Thymus (tissue), 11 donors: Measurements from ENCODE around the gene ITPKB. TPM values are rescaled to one million over a fixed set of nuclear protein-coding genes. Genes with fewer than 3 reads are reported as not detected.

Experiments
- DNase-seq, 9 donors: peaks; one replicate each; pipeline ENCODE4 v3.0.0-alpha.2; 2013; ENCODE audit warnings: low spot score in 9 of 9, low read depth in 6 of 9, missing footprints in 1 of 9
- H3K27ac ChIP-seq, 2 donors: one replicate each; pipeline ENCODE4 v1.5.1; 2013; ENCODE audit warnings: control low read depth in 1 of 2, low read depth in 1 of 2, low read length in 1 of 2, mild to moderate bottlenecking in 1 of 2, moderate library complexity in 1 of 2
- H3K27me3 ChIP-seq, 2 donors: one replicate each; pipeline ENCODE4 v1.5.1; 2013; ENCODE audit warnings: low read length in 1 of 2; ENCODE audit not compliant: control insufficient read depth in 2 of 2, insufficient read depth in 1 of 2
- H3K36me3 ChIP-seq, 2 donors: one replicate each; pipeline ENCODE4 v1.5.1; 2013; ENCODE audit warnings: low read length in 1 of 2, mild to moderate bottlenecking in 1 of 2, moderate library complexity in 1 of 2; ENCODE audit not compliant: control insufficient read depth in 2 of 2, insufficient read depth in 2 of 2
- H3K4me1 ChIP-seq, 2 donors: one replicate each; pipeline ENCODE4 v1.5.1; 2013; ENCODE audit warnings: low read length in 2 of 2; ENCODE audit not compliant: control insufficient read depth in 2 of 2, insufficient read depth in 2 of 2
- H3K4me3 ChIP-seq, 2 donors: one replicate each; pipeline ENCODE4 v1.5.1; 2013; ENCODE audit warnings: low read length in 2 of 2, control low read depth in 1 of 2, mild to moderate bottlenecking in 1 of 2
- H3K9me3 ChIP-seq, 2 donors: one replicate each; pipeline ENCODE4 v1.5.1; 2013; ENCODE audit warnings: low read length in 1 of 2, mild to moderate bottlenecking in 1 of 2; ENCODE audit not compliant: control insufficient read depth in 2 of 2, insufficient read depth in 1 of 2
- WGBS: extraction: QIAGEN DNeasy Blood & Tissue Kit; methylation state at CpG from one replicate; pipeline ENCODE4 v1.1.7; 2013; 5-methylcytosine and 5-hydroxymethylcytosine counted together
- polyA plus RNA-seq: library from polyadenylated mRNA; stranded (reverse); fragments of 200-250 nt; gene quantifications from one replicate; pipeline ENCODE4 v1.2.3, GENCODE V29; 2013
- total RNA-seq: library from RNA; stranded (reverse); fragments of 120-200 nt; gene quantifications from one replicate; pipeline ENCODE4 v1.2.4, GENCODE V29; 2013
- donor health status: healthy.

The ITPKB gene
- total and polyA plus RNA-seq, 2 donors: 22.7 to 32.0 TPM

DNA sequence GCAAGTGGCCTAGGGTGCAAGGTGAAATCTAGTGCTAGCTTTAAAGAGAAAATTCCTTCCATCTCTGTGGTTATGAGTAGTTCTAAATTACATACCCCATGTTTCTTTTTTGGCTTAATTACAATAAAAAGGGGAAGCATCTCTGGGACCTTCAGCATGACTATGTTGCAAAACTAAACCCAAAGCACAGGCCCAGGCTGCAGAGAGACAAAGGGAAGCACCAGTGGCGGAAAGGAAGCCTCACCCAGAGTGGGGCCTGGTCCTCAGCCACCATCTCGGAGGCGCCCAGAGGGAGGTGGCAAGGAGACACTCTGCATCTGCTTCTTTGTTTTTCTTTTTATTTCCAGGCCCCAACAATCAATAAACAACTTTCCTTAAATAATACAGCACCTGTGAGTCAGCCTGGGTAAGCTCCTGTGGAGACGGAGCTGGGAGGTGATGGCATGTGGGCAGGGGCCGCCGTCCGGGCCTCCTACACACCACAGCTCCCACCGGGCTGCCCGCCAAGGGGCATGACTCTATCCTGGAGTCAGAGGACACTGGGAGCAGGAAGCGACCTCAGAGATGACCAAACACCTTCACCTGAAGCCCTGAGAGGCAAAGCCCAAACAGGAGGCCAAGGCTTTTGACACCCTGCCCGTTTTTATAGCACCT, 21.7 kb downstream of the ITPKB start:
- peak overlapping the region; percentile 38 to 81 for H3K27ac ChIP-seq
- peaks cover 37 to 53% of the 10 kb centered on the region in 2 donors for H3K36me3 ChIP-seq
- H3K4me1 ChIP-seq: peaks cover 14 to 31% of the 10 kb centered on the region in 2 donors
- no peak overlapping the region for H3K4me3 ChIP-seq
- H3K9me3 ChIP-seq: no peaks in the 10 kb centered on the region
- H3K27me3 ChIP-seq: no peaks in the 10 kb centered on the region
- no peak for DNase-seq
- 71% methylated on average over 11 of the region's 11 CpGs for WGBS

GRCh38 chr1:226716577-226716976, 22.5 kb downstream of the ITPKB start:
- no peak overlapping the region for H3K4me3 ChIP-seq
- peaks cover 22 to 35% of the 10 kb centered on the region in 2 donors for H3K4me1 ChIP-seq
- 92% methylated on average over 3 of the region's 3 CpGs for WGBS
- no peak for DNase-seq
- H3K27ac ChIP-seq: no peak overlapping the region
- H3K9me3 ChIP-seq: no peaks in the 10 kb centered on the region
- peaks cover 30 to 47% of the 10 kb centered on the region in 2 donors for H3K36me3 ChIP-seq
- no peaks in the 10 kb centered on the region for H3K27me3 ChIP-seq

DNA sequence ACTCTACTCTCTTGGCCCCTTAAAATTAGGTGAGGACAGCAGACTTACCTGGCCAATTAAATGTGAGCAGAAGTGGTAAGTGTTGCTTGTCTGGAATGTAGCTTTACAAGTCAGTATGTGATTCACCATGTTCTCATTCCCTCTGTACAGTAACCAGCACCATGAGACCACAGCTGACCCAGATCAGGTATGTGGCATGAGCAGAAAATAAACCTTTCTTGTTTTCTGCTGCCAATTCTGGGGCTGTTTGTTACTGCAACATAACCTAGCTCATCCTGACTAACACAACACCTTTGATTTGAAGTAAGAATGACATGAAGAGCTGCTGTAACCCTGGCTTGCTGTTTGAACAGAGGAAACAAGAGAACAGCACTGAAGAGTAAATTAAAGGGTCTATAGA, 24.9 kb downstream of the ITPKB start:
- no peak for DNase-seq
- Histone ChIP-seq H3K27me3 (no peaks in the 10 kb centered on the region), H3K4me1 (peaks cover 46 to 56% of the 10 kb centered on the region in 2 donors), H3K36me3 (peaks cover 26 to 35% of the 10 kb centered on the region in 2 donors), H3K9me3 (no peaks in the 10 kb centered on the region), H3K27ac (no peak overlapping the region), H3K4me3 (no peak overlapping the region)

GRCh38 chr1:226712742-226713419, 26.2 kb downstream of the ITPKB start:
- no peaks in the 10 kb centered on the region for H3K27me3 ChIP-seq
- H3K4me1 ChIP-seq: peaks cover 54 to 64% of the 10 kb centered on the region in 2 donors
- no peaks in the 10 kb centered on the region for H3K9me3 ChIP-seq
- peak overlapping the region; percentile 72 to 73 for H3K27ac ChIP-seq
- H3K4me3 ChIP-seq: peak overlapping the region in 1 of 2 donors; percentile 34
- WGBS: 56% methylated on average over 19 of the region's 19 CpGs
- no peak for DNase-seq
- peaks cover 26 to 36% of the 10 kb centered on the region in 2 donors for H3K36me3 ChIP-seq

DNA sequence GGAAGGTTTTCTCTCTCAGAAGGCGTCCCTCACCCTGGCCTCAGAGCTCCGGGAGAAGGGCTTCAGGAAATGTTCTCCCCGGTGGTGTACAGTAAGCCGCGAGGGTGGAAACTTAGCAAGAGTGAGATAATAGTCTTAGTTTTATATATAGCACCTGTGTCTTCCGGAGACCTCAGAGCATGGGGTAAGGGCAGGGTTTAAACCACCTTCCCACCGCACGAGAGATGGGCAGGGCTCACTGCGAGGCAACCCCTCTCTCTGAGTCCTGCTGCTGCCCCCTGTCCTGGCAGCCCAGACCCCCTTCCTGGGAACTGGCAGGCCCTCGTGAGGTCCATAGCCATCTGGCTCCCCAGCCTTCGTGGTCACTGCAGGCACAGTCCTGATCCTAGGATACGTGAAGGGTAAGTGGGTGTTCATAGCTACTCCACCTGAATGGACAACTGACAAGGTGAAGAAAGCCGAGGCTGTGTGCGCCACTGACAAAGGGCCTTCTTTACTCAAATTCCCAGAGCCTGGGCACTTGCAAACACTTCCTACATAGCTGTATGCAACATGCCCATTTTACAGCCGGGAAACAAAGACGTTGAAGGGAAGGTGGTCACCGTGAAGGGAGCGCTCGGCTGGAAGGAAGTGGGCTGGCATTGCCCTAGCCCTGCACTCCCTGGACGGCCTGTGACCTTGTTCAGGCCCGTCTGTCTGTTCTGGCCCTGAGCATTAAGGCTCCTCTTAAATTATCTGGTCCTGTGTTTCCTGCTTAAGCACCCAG, 26.9 kb downstream of the ITPKB start:
- 18% methylated on average over 21 of the region's 21 CpGs for WGBS
- peaks cover 20 to 36% of the 10 kb centered on the region in 2 donors for H3K36me3 ChIP-seq
- no peaks in the 10 kb centered on the region for H3K9me3 ChIP-seq
- H3K27ac ChIP-seq: peak overlapping the region; percentile 72 to 73
- peak overlapping the region; percentile 10 to 34 for H3K4me3 ChIP-seq
- H3K4me1 ChIP-seq: peaks cover 51 to 57% of the 10 kb centered on the region in 2 donors
- no peaks in the 10 kb centered on the region for H3K27me3 ChIP-seq
- peak in 3 of 9 donors; percentile 41 to 73 (median 54) for DNase-seq

- no peak for DNase-seq
- peak overlapping the region in 1 of 2 donors; percentile 0 for H3K4me3 ChIP-seq
- peaks cover 31 to 38% of the 10 kb centered on the region in 2 donors for H3K36me3 ChIP-seq
- H3K27ac ChIP-seq: peak overlapping the region; percentile 39 to 71
- 59% methylated on average over 6 of the region's 6 CpGs for WGBS
- no peaks in the 10 kb centered on the region for H3K9me3 ChIP-seq
- H3K4me1 ChIP-seq: peaks cover 48 to 54% of the 10 kb centered on the region in 2 donors
- no peaks in the 10 kb centered on the region for H3K27me3 ChIP-seq
Measured at GRCh38 chr1:226710501-226710900, 28.6 kb downstream of the ITPKB start.

- H3K9me3 ChIP-seq: no peaks in the 10 kb centered on the region
- peak overlapping the region; percentile 39 to 71 for H3K27ac ChIP-seq
- no peak overlapping the region for H3K4me3 ChIP-seq
- WGBS: 41% methylated on average over 4 of the region's 4 CpGs
- DNase-seq: no peak
- H3K36me3 ChIP-seq: peaks cover 34 to 36% of the 10 kb centered on the region in 2 donors
- no peaks in the 10 kb centered on the region for H3K27me3 ChIP-seq
- H3K4me1 ChIP-seq: peaks cover 48 to 54% of the 10 kb centered on the region in 2 donors
Measured at GRCh38 chr1:226709953-226710352, 29.1 kb downstream of the ITPKB start.

DNA sequence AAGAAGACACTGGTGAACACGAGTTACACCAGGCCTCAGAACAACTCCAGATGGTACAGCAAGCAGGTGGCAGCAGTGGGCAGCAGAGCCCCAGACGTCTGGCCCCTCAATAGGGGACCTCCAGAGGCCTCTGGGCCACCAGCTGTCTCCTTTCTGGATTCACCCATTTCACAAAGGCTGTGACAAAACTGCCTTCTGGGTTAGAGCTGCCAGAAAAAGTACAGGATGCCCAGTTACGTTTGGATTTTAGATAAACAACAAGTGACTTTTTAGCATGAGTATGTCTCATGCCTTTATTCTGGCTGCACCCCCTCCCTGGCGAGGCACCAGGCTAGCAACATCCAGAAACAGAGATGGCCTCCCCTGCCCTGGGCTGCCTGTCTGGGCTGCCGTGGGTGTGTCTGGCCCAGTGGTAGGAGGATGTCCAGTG, 30.1 kb downstream of the ITPKB start:
- WGBS: 56% methylated on average over 5 of the region's 5 CpGs
- peaks cover 28 to 29% of the 10 kb centered on the region in 2 donors for H3K36me3 ChIP-seq
- no peak overlapping the region for H3K4me3 ChIP-seq
- H3K9me3 ChIP-seq: no peaks in the 10 kb centered on the region
- peaks cover 51 to 54% of the 10 kb centered on the region in 2 donors for H3K4me1 ChIP-seq
- peak overlapping the region in 1 of 2 donors; percentile 36 for H3K27ac ChIP-seq
- no peaks in the 10 kb centered on the region for H3K27me3 ChIP-seq
- DNase-seq: no peak
